Testis (tissue), 2 donors: Measurements from ENCODE around the gene CAPN3.

Source experiments
- POLR2A ChIP-seq: fragments of 450-650 bp; IDR thresholded peaks from one replicate; pipeline ENCODE4 v1.6.1; 2017; ENCODE audit warnings: antibody characterized with exemption, mild to moderate bottlenecking, moderate library complexity
- TF ChIP-seq, protein P1 (sequence below), 3 experiments: fragments of 450-650 bp in 2 of 3; fragments of 200-600 bp in 1 of 3; sonication (generic) in 1 of 3; IDR thresholded peaks; one replicate each; pipeline ENCODE4 v1.5.1; 2016 to 2019; ENCODE audit warnings: antibody characterized with exemption in 3 of 3, mild to moderate bottlenecking in 2 of 3, moderate library complexity in 1 of 3

DNA sequence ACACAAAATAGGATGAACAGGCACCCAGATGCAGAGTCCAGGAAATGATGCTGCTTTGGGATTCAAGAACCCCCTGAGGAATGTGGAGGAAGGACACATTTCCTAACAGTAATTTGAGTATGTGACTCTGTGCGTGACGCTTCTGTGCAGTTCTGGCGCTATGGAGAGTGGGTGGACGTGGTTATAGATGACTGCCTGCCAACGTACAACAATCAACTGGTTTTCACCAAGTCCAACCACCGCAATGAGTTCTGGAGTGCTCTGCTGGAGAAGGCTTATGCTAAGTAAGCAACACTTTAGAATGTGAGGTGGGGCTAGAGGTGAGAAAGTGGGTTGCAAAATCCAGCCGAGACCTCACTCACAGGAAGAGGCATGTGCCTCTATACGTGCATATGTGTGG, 28.3 kb downstream of the CAPN3 start:
- TF ChIP-seq, protein P1, sequence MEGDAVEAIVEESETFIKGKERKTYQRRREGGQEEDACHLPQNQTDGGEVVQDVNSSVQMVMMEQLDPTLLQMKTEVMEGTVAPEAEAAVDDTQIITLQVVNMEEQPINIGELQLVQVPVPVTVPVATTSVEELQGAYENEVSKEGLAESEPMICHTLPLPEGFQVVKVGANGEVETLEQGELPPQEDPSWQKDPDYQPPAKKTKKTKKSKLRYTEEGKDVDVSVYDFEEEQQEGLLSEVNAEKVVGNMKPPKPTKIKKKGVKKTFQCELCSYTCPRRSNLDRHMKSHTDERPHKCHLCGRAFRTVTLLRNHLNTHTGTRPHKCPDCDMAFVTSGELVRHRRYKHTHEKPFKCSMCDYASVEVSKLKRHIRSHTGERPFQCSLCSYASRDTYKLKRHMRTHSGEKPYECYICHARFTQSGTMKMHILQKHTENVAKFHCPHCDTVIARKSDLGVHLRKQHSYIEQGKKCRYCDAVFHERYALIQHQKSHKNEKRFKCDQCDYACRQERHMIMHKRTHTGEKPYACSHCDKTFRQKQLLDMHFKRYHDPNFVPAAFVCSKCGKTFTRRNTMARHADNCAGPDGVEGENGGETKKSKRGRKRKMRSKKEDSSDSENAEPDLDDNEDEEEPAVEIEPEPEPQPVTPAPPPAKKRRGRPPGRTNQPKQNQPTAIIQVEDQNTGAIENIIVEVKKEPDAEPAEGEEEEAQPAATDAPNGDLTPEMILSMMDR (IDR thresholded peaks at IDR 0.05): no peak
- TF ChIP-seq POLR2A: no peak
